HepG2 (cell line): ENCODE measurements around the gene FOXR1. TPM values are rescaled to one million over a fixed set of nuclear protein-coding genes. Genes with fewer than 3 reads are reported as not detected.

ENCODE experiments used
- ATAC-seq: fragments of 200-7000 bp; cut with Tn5 transposase; 3 replicates; pipeline ENCODE4 v1.9.1; 2020; ENCODE audit warnings: mild to moderate bottlenecking, moderate library complexity
- BruUV-seq: library from RNA; stranded (reverse); fragments of 400-500 nt; replicated peaks from 2 replicates; lab custom pipeline; 2021; lab: Mats Ljungman, UMichigan
- CTCF ChIA-PET: fragments of 300-600 bp; formaldehyde crosslinking; extraction: SDS; loops from one replicate; lab custom pipeline; 2021; ENCODE audit warnings: low total read pairs, inconsistent platforms, low intra/inter-chr PET ratio; lab: Yijun Ruan, JAX
- POLR2A ChIA-PET: fragments of 350-600 bp; sonication (Branson Sonifier 250); formaldehyde crosslinking; loops from one replicate; lab custom pipeline; 2020; ENCODE audit warnings: antibody characterized with exemption, inconsistent platforms; lab: Yijun Ruan, JAX
- DNase-seq: peaks from one replicate; pipeline ENCODE4 v3.0.0-alpha.2; 2015; ENCODE audit warnings: low spot score
- FAIRE-seq: peaks from 3 replicates; lab custom pipeline; 2011; peaks lifted over from hg19 to GRCh38; lab: Jason Lieb, UNC
- H2AFZ ChIP-seq: one replicate; pipeline ENCODE4 v1.6.1; 2011; ENCODE audit warnings: low read length, inconsistent platforms
- H3K27ac ChIP-seq: fragments of 300-600 bp; 3 replicates; pipeline ENCODE4 v1.8.0; 2011; ENCODE audit warnings: mixed run types, mild to moderate bottlenecking, mixed read lengths, low read length, inconsistent platforms; ENCODE audit not compliant: insufficient read depth; ENCODE audit errors: extremely low read length
- H3K27me3 ChIP-seq, 2 experiments: fragments of 200-600 bp in 1 of 2; 2 replicates in 1 of 2; 3 replicates in 1 of 2; pipeline versions ENCODE4 v1.6.0 to v1.8.0; 2011; ENCODE audit warnings: low read length in 2 of 2, mild to moderate bottlenecking in 2 of 2, moderate library complexity in 2 of 2, inconsistent platforms in 1 of 2; ENCODE audit not compliant: insufficient read depth in 2 of 2, control insufficient read depth in 1 of 2
- H3K36me3 ChIP-seq, 2 experiments: fragments of 200-600 bp in 1 of 2; replicated peaks in 1 of 2; 2 replicates in 1 of 2; 3 replicates in 1 of 2; pipeline versions ENCODE4 v1.5.1 to v1.8.0; 2011; ENCODE audit warnings: low read length in 2 of 2, inconsistent platforms in 1 of 2; ENCODE audit not compliant: insufficient read depth in 2 of 2, control insufficient read depth in 1 of 2
- H3K4me1 ChIP-seq: 2 replicates; pipeline ENCODE4 v1.5.1; 2012; ENCODE audit warnings: low read length, inconsistent platforms; ENCODE audit not compliant: insufficient read depth
- H3K4me2 ChIP-seq: 2 replicates; pipeline ENCODE4 v1.6.0; 2011; ENCODE audit warnings: low read depth, low read length, inconsistent platforms
- H3K4me3 ChIP-seq, 3 experiments: fragments of 200-600 bp in 1 of 3; sonication (generic), shearing (Covaris generic) in 1 of 3; replicated peaks in 1 of 3; 2 replicates each; pipeline ENCODE4 v1.5.1; 2011 to 2016; ENCODE audit warnings: low read length in 3 of 3, inconsistent platforms in 2 of 3, low read depth in 2 of 3, mild to moderate bottlenecking in 2 of 3, control low read depth in 1 of 3, mixed read lengths in 1 of 3; ENCODE audit not compliant: insufficient read depth in 1 of 3
- H3K79me2 ChIP-seq: one replicate; pipeline ENCODE4 v1.6.1; 2011; ENCODE audit warnings: low read length, inconsistent platforms; ENCODE audit not compliant: insufficient read depth
- H3K9ac ChIP-seq: 2 replicates; pipeline ENCODE4 v1.6.0; 2011; ENCODE audit warnings: mild to moderate bottlenecking, low read depth, low read length, inconsistent platforms; ENCODE audit not compliant: insufficient read depth
- H3K9me3 ChIP-seq: 2 replicates; pipeline ENCODE4 v1.5.1; 2012; ENCODE audit warnings: mild to moderate bottlenecking, low read length
- H4K20me1 ChIP-seq: 2 replicates; pipeline ENCODE4 v1.6.0; 2011; ENCODE audit warnings: inconsistent platforms, mild to moderate bottlenecking, low read length, moderate library complexity; ENCODE audit not compliant: insufficient read depth
- GABPA ChIP-seq, 2 experiments: IDR thresholded peaks; 2 replicates each; pipeline ENCODE4 v1.6.1; 2011 to 2016; ENCODE audit warnings: low read depth in 2 of 2, low read length in 1 of 2, missing biosample characterization in 1 of 2, missing genetic modification characterization in 1 of 2
- HNRNPK ChIP-seq: fragments of 200-400 bp; formaldehyde crosslinking; IDR thresholded peaks from 2 replicates; pipeline ENCODE4 v1.6.1; 2018; ENCODE audit warnings: low read length, low read depth, moderate library complexity, mild to moderate bottlenecking; ENCODE audit not compliant: poor library complexity, severe bottlenecking
- TGIF2 ChIP-seq: IDR thresholded peaks from 2 replicates; pipeline ENCODE4 v1.6.1; 2016; ENCODE audit warnings: control low read depth, missing compliant biosample characterization
- TOPORS ChIP-seq: sonication (generic); formaldehyde crosslinking; IDR thresholded peaks from 2 replicates; pipeline ENCODE4 v1.8.0; 2023; ENCODE audit warnings: mild to moderate bottlenecking, missing genetic modification reagents
- ZNF3 ChIP-seq: IDR thresholded peaks from 2 replicates; pipeline ENCODE4 v1.7.0; 2017; ENCODE audit warnings: inconsistent platforms
- ZNF317 ChIP-seq: sonication (generic); formaldehyde crosslinking; IDR thresholded peaks from 2 replicates; pipeline ENCODE4 v1.5.0; 2020; ENCODE audit warnings: mild to moderate bottlenecking, missing genetic modification reagents
- ZNF562 ChIP-seq: sonication (generic); formaldehyde crosslinking; IDR thresholded peaks from 2 replicates; pipeline ENCODE4 v1.8.0; 2022; ENCODE audit warnings: missing genetic modification reagents, borderline replicate concordance
- ZNF773 ChIP-seq: sonication (generic); formaldehyde crosslinking; IDR thresholded peaks from 2 replicates; pipeline ENCODE4 v1.4.0; 2020; ENCODE audit warnings: missing genetic modification reagents, borderline replicate concordance
- WGBS: methylation state at CpG from one replicate; pipeline ENCODE4 v1.1.6; 2017; ENCODE audit warnings: low lambda C conversion rate; 5-methylcytosine and 5-hydroxymethylcytosine counted together
- in situ Hi-C: cut with HindIII; loops from 2 replicates; pipeline ENCODE4 v1.10.0; 2017; ENCODE audit warnings: low pct_unique_long_range_greater_than_20kb; ENCODE audit not compliant: extremely low pct_ligation_motif_present
- intact Hi-C: fragments of 100-400 bp; cut with micrococcal nuclease; formaldehyde crosslinking; loops from one replicate; pipeline ENCODE4 v1.10.0; 2022; ENCODE audit not compliant: unreplicated experiment
- polyA plus RNA-seq, 8 experiments: library from polyadenylated mRNA; depleted of rRNA in 3 of 8; stranded (reverse) in 7 of 8; unstranded in 1 of 8; fragments of >200 nt; fragmentation: Illumina TruSeq in 4 of 8; extraction: Trizol in 4 of 8; gene quantifications; 2 replicates each; pipeline versions ENCODE4 v1.2.1 to v1.2.3, GENCODE V29; 2011 to 2016; ENCODE audit warnings: low read depth in 4 of 8, missing spikeins in 1 of 8, mixed read lengths in 1 of 8; ENCODE audit not compliant: insufficient read depth in 1 of 8
- total RNA-seq, 5 experiments: library from RNA; depleted of rRNA; stranded (reverse); fragments of >200 nt; fragmentation: Illumina TruSeq; extraction: Trizol; gene quantifications; 2 replicates each; pipeline ENCODE4 v1.2.3, GENCODE V29; 2016; ENCODE audit warnings: low read depth in 1 of 5
- TF ChIP-seq, protein P1 (sequence below): sonication (generic); formaldehyde crosslinking; conservative IDR thresholded peaks from 2 replicates; pipeline ENCODE4 v1.8.0; 2022; ENCODE audit warnings: mild to moderate bottlenecking, moderate library complexity, missing genetic modification reagents
- TF ChIP-seq, protein P2 (sequence below): sonication (generic); formaldehyde crosslinking; IDR thresholded peaks from 2 replicates; pipeline ENCODE4 v1.5.0; 2020; ENCODE audit warnings: mild to moderate bottlenecking, missing genetic modification reagents
- TF ChIP-seq, protein P3 (sequence below): sonication (generic); formaldehyde crosslinking; IDR thresholded peaks from 2 replicates; pipeline ENCODE4 v1.4.0; 2020; ENCODE audit warnings: missing genetic modification reagents

FOXR1 gene
- total and polyA plus RNA-seq, 2 of the 13 experiments (the other 11 are each of a cell fraction or from before 2014, with no cell fraction given): not detected

DNA sequence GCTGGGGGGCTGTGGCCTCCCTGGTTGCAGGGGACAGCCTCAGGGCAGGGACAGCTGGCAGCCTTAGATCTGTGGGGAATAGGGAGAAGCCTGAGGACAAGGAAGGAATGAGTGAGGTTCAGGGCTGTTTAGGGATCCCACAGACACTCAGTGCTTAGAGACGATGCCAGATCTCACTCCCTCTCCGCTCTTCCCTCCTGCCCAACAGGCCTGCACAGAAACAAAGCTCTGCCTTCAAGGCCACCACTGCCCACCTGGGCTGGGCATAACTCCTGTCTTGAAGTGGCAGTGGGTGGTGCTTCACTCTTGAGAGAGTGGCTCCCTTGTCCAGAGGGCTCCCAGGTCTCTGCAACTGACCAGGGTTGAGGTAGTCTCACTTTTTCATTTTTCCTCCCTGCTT is 13.3 kb downstream of the FOXR1 start:
- no peak overlapping the region for H3K27ac ChIP-seq
- intact Hi-C loops (no loop called here), in situ Hi-C loops (no loop called here)
- H4K20me1 ChIP-seq: no peaks in the 10 kb centered on the region
- POLR2A ChIA-PET: no interaction called here
- no peak overlapping the region for H2AFZ ChIP-seq
- 86% methylated on average over 2 of the region's 2 CpGs for WGBS
- peaks cover 0 to 9% of the 10 kb centered on the region in 2 experiments; a peak in 2 of 5 replicates for H3K27me3 ChIP-seq
- no peak overlapping the region for H3K9ac ChIP-seq
- H3K79me2 ChIP-seq: no peaks in the 10 kb centered on the region
- H3K4me1 ChIP-seq: no peaks in the 10 kb centered on the region
- no peaks in the 10 kb centered on the region for H3K9me3 ChIP-seq
- no peak for TF ChIP-seq TOPORS
- TF ChIP-seq, protein P1, sequence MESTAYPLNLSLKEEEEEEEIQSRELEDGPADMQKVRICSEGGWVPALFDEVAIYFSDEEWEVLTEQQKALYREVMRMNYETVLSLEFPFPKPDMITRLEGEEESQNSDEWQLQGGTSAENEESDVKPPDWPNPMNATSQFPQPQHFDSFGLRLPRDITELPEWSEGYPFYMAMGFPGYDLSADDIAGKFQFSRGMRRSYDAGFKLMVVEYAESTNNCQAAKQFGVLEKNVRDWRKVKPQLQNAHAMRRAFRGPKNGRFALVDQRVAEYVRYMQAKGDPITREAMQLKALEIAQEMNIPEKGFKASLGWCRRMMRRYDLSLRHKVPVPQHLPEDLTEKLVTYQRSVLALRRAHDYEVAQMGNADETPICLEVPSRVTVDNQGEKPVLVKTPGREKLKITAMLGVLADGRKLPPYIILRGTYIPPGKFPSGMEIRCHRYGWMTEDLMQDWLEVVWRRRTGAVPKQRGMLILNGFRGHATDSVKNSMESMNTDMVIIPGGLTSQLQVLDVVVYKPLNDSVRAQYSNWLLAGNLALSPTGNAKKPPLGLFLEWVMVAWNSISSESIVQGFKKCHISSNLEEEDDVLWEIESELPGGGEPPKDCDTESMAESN (CRISPR knock-in tag): no peak
- TF ChIP-seq GABPA (IDR thresholded peaks at IDR 0.05; ENCODE audit: low read depth, low read length): no peak
- TF ChIP-seq GABPA (CRISPR knock-in tag; IDR thresholded peaks at IDR 0.05; ENCODE audit: low read depth): no peak
- TF ChIP-seq ZNF773 (CRISPR knock-in tag): no peak
- TF ChIP-seq TGIF2: no peak
- TF ChIP-seq, protein P2, sequence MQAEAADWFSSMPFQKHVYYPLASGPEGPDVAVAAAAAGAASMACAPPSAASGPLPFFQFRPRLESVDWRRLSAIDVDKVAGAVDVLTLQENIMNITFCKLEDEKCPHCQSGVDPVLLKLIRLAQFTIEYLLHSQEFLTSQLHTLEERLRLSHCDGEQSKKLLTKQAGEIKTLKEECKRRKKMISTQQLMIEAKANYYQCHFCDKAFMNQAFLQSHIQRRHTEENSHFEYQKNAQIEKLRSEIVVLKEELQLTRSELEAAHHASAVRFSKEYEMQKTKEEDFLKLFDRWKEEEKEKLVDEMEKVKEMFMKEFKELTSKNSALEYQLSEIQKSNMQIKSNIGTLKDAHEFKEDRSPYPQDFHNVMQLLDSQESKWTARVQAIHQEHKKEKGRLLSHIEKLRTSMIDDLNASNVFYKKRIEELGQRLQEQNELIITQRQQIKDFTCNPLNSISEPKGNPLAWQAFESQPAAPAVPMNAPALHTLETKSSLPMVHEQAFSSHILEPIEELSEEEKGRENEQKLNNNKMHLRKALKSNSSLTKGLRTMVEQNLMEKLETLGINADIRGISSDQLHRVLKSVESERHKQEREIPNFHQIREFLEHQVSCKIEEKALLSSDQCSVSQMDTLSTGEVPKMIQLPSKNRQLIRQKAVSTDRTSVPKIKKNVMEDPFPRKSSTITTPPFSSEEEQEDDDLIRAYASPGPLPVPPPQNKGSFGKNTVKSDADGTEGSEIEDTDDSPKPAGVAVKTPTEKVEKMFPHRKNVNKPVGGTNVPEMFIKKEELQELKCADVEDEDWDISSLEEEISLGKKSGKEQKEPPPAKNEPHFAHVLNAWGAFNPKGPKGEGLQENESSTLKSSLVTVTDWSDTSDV (CRISPR knock-in tag): no peak
- no peak for TF ChIP-seq HNRNPK
- no peak for TF ChIP-seq ZNF3 (CRISPR knock-in tag)
- TF ChIP-seq, protein P3, sequence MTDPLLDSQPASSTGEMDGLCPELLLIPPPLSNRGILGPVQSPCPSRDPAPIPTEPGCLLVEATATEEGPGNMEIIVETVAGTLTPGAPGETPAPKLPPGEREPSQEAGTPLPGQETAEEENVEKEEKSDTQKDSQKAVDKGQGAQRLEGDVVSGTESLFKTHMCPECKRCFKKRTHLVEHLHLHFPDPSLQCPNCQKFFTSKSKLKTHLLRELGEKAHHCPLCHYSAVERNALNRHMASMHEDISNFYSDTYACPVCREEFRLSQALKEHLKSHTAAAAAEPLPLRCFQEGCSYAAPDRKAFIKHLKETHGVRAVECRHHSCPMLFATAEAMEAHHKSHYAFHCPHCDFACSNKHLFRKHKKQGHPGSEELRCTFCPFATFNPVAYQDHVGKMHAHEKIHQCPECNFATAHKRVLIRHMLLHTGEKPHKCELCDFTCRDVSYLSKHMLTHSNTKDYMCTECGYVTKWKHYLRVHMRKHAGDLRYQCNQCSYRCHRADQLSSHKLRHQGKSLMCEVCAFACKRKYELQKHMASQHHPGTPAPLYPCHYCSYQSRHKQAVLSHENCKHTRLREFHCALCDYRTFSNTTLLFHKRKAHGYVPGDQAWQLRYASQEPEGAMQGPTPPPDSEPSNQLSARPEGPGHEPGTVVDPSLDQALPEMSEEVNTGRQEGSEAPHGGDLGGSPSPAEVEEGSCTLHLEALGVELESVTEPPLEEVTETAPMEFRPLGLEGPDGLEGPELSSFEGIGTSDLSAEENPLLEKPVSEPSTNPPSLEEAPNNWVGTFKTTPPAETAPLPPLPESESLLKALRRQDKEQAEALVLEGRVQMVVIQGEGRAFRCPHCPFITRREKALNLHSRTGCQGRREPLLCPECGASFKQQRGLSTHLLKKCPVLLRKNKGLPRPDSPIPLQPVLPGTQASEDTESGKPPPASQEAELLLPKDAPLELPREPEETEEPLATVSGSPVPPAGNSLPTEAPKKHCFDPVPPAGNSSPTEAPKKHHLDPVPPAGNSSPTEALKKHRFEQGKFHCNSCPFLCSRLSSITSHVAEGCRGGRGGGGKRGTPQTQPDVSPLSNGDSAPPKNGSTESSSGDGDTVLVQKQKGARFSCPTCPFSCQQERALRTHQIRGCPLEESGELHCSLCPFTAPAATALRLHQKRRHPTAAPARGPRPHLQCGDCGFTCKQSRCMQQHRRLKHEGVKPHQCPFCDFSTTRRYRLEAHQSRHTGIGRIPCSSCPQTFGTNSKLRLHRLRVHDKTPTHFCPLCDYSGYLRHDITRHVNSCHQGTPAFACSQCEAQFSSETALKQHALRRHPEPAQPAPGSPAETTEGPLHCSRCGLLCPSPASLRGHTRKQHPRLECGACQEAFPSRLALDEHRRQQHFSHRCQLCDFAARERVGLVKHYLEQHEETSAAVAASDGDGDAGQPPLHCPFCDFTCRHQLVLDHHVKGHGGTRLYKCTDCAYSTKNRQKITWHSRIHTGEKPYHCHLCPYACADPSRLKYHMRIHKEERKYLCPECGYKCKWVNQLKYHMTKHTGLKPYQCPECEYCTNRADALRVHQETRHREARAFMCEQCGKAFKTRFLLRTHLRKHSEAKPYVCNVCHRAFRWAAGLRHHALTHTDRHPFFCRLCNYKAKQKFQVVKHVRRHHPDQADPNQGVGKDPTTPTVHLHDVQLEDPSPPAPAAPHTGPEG (CRISPR knock-in tag): no peak
- TF ChIP-seq ZNF562 (CRISPR knock-in tag): no peak
- TF ChIP-seq ZNF317: no peak
- H3K4me2 ChIP-seq: no peak overlapping the region
- FAIRE-seq (no peak), ATAC-seq (no peak; the same call in 1 of the 3 replicates), DNase-seq (no peak)
- no peak overlapping the region for H3K4me3 ChIP-seq
- CTCF ChIA-PET: no interaction called here
- no TSS peak for BruUV-seq
- H3K36me3 ChIP-seq: no peaks in the 10 kb centered on the region
